Pancreas (tissue), 10 donors: ENCODE results near the gene GPR39. TPM values are rescaled to one million over a fixed set of nuclear protein-coding genes. Genes with fewer than 3 reads are reported as not detected.
A peak's percentile ranks its signal among the peaks of the same experiment; 100 is the strongest.

Experiments used
- ATAC-seq, 4 donors: fragments of 200-7000 bp; cut with Tn5 transposase; one replicate each; pipeline versions ENCODE4 v1.8.0 to v1.9.1; 2020; ENCODE audit warnings: mild to moderate bottlenecking in 4 of 4, moderate library complexity in 4 of 4
- DNase-seq, 6 donors: peaks; one replicate each; pipeline ENCODE4 v3.0.0-alpha.2; 2020
- FAIRE-seq: peaks from 2 replicates; lab custom pipeline; 2012; peaks lifted over from hg19 to GRCh38; lab: Jason Lieb, UNC
- H3K27ac ChIP-seq, 4 donors: fragments of 200-600 bp; sonication (generic); 1 replicate in 3 of 4; 2 replicates in 1 of 4; pipeline versions ENCODE4 v1.5.0 to v1.8.0; 2020
- H3K27me3 ChIP-seq, 4 donors: fragments of 200-600 bp; one replicate each; pipeline ENCODE4 v1.8.0; 2021
- H3K36me3 ChIP-seq, 3 donors: fragments of 200-600 bp; sonication (generic) in 1 of 3; one replicate each; pipeline versions ENCODE4 v1.5.0 to v1.8.0; 2020 to 2021
- H3K4me1 ChIP-seq, 3 donors: fragments of 200-600 bp; one replicate each; pipeline ENCODE4 v1.8.0; 2021
- H3K4me3 ChIP-seq, 4 donors: fragments of 200-600 bp; sonication (generic) in 2 of 4; one replicate each; pipeline versions ENCODE4 v1.5.0 to v1.8.0; 2020 to 2021
- H3K9me3 ChIP-seq, 4 donors: fragments of 200-600 bp; one replicate each; pipeline ENCODE4 v1.8.0; 2021
- CTCF ChIP-seq, 4 donors: fragments of 200-600 bp; sonication (generic) in 3 of 4; IDR thresholded peaks; one replicate each; pipeline versions ENCODE4 v1.5.0 to v1.8.0; 2021; ENCODE audit warnings: antibody characterized with exemption in 4 of 4
- WGBS, 2 donors: extraction: QIAGEN DNeasy Blood & Tissue Kit; methylation state at CpG; one replicate each; pipeline ENCODE4 v1.1.7; 2013; 5-methylcytosine and 5-hydroxymethylcytosine counted together
- intact Hi-C, 3 donors: fragments of 100-400 bp; cut with DNase I; formaldehyde crosslinking; loops; one replicate each; pipeline versions ENCODE4 v1.11.1 to v1.14.2; 2022
- polyA plus RNA-seq, 2 donors: library from polyadenylated mRNA; stranded (reverse); fragments of 200-250 nt; gene quantifications; one replicate each; pipeline ENCODE4 v1.2.3, GENCODE V29; 2013
- total RNA-seq, 6 donors: library from RNA; stranded (reverse); fragmentation: NEBNext Ultra II Directional in 4 of 6; extraction: Animal tissue kit (Norgen Biotek cat#: 25700) in 4 of 6; gene quantifications; one replicate each; pipeline versions ENCODE4 v1.2.1 to v1.2.4, GENCODE V29; 2021 to 2023
- donor health status: healthy with polysubstance abuse.
- donor health status: DM: no; HTN: no; CAD: no; lungs with moderate emphysema.
- donor health status: DM: no; HTN: no; CAD: no.
- donor health status: control.
- donor health status: control.
- donor health status: Bipolar disorder and iron deficiency.
- donor health status: DM: yes; HTN: yes; CAD: no.
- donor health status: DM: no; HTN: no; CAD: no.
- donor health status: DM: no; HTN: no; CAD: no.
- donor health status: DM: yes; HTN: yes; CAD: no.

The GPR39 gene
- total and polyA plus RNA-seq, 8 donors: 2.3 to 8.1 (median 3.9) TPM

GRCh38 chr2:132671151-132671835, 254.7 kb downstream of the GPR39 start:
- no peak for FAIRE-seq
- peak overlapping the region; percentile 43 to 68 (median 52) for H3K4me3 ChIP-seq
- peaks cover 0 to 7% (median 0%) of the 10 kb centered on the region in 4 donors for H3K27me3 ChIP-seq
- 35 to 36% methylated on average over 23 of the region's 23 CpGs for WGBS, 2 donors
- peaks cover 0 to 4% (median 0%) of the 10 kb centered on the region in 3 donors for H3K4me1 ChIP-seq
- intact Hi-C loops: no loop called here
- TF ChIP-seq CTCF (IDR thresholded peaks at IDR 0.05): no peak
- peak overlapping the region in 3 of 4 donors; percentile 31 to 69 (median 68) for H3K27ac ChIP-seq
- peak in 3 of 4 donors; percentile 3 to 41 (median 24) for ATAC-seq
- no peaks in the 10 kb centered on the region for H3K36me3 ChIP-seq
- no peaks in the 10 kb centered on the region for H3K9me3 ChIP-seq
- DNase-seq: peak in 1 of 6 donors; percentile 35

GRCh38 chr2:132676999-132677398, 260.4 kb downstream of the GPR39 start:
- Histone ChIP-seq H3K9me3 (no peaks in the 10 kb centered on the region), H3K36me3 (no peaks in the 10 kb centered on the region), H3K4me3 (no peak overlapping the region), H3K4me1 (no peaks in the 10 kb centered on the region), H3K27ac (no peak overlapping the region), H3K27me3 (no peaks in the 10 kb centered on the region)
- ATAC-seq (no peak), DNase-seq (no peak), FAIRE-seq (no peak)
- TF ChIP-seq CTCF (IDR thresholded peaks at IDR 0.05): no peak
- WGBS, 2 donors: 46 to 54% methylated on average over 2 of the region's 2 CpGs
- intact Hi-C loops: no loop called here

- no peak for ATAC-seq
- no peak for DNase-seq
- H3K36me3 ChIP-seq: no peaks in the 10 kb centered on the region
- no peak overlapping the region for H3K27ac ChIP-seq
- intact Hi-C loops: no loop called here
- 79 to 90% methylated on average over 5 of the region's 5 CpGs for WGBS, 2 donors
- no peaks in the 10 kb centered on the region for H3K27me3 ChIP-seq
- no peaks in the 10 kb centered on the region for H3K9me3 ChIP-seq
- no peak overlapping the region for H3K4me3 ChIP-seq
- no peak for FAIRE-seq
- TF ChIP-seq CTCF (IDR thresholded peaks at IDR 0.05): no peak
- no peaks in the 10 kb centered on the region for H3K4me1 ChIP-seq
These were observed 261.1 kb downstream of the GPR39 start for GRCh38 chr2:132677661-132678060.

GRCh38 chr2:132678483-132678882, 261.9 kb downstream of the GPR39 start:
- Histone ChIP-seq H3K27ac (no peak overlapping the region), H3K4me1 (no peaks in the 10 kb centered on the region), H3K36me3 (no peaks in the 10 kb centered on the region), H3K4me3 (no peak overlapping the region), H3K9me3 (no peaks in the 10 kb centered on the region), H3K27me3 (no peaks in the 10 kb centered on the region)
- no peak for DNase-seq
- no peak for ATAC-seq
- intact Hi-C loops: no loop called here
- 86 to 95% methylated on average over 2 of the region's 2 CpGs for WGBS, 2 donors
- FAIRE-seq: no peak
- no peak for TF ChIP-seq CTCF (IDR thresholded peaks at IDR 0.05)

- no peaks in the 10 kb centered on the region for H3K27me3 ChIP-seq
- FAIRE-seq (no peak), DNase-seq (no peak), ATAC-seq (no peak)
- 69 to 84% methylated on average over 3 of the region's 3 CpGs for WGBS, 2 donors
- no peak overlapping the region for H3K27ac ChIP-seq
- no peaks in the 10 kb centered on the region for H3K36me3 ChIP-seq
- no peak overlapping the region for H3K4me3 ChIP-seq
- intact Hi-C loops: no loop called here
- H3K9me3 ChIP-seq: no peaks in the 10 kb centered on the region
- no peaks in the 10 kb centered on the region for H3K4me1 ChIP-seq
- no peak for TF ChIP-seq CTCF (IDR thresholded peaks at IDR 0.05)
These were observed 263.9 kb downstream of the GPR39 start for GRCh38 chr2:132680544-132680943.
